ENCODE data around the gene GULP1.

Gene GULP1

GRCh38 chr2:188610050-188610444 lies 318.4 kb downstream of the GULP1 start:
- no peak overlapping the region for H3K27ac ChIP-seq
- H3K4me3 ChIP-seq, result no peak overlapping the region
- TF ChIP-seq CTCF (IDR thresholded peaks at IDR 0.05), result no peak

GRCh38 chr2:188610827-188611226 lies 319.2 kb downstream of the GULP1 start:
- TF ChIP-seq CTCF (IDR thresholded peaks at IDR 0.05), result no peak
- H3K27ac ChIP-seq, result no peak overlapping the region
- no peak overlapping the region for H3K4me3 ChIP-seq
- DNase-seq (ENCODE audit: low spot score), result no peak

More at GRCh38 chr2:188610050-188610444, 318.4 kb downstream of the GULP1 start:
- no peak for DNase-seq (ENCODE audit: low spot score)

GRCh38 chr2:188619146-188619545 lies 327.5 kb downstream of the GULP1 start:
- no peak for DNase-seq (ENCODE audit: low spot score)
- Histone ChIP-seq H3K4me3 (no peak overlapping the region), H3K27ac (no peak overlapping the region)
- no peak for TF ChIP-seq CTCF (IDR thresholded peaks at IDR 0.05)

- no peak for DNase-seq (ENCODE audit: low spot score)
- H3K27ac ChIP-seq, result no peak overlapping the region
- H3K4me3 ChIP-seq, result no peak overlapping the region
- no peak for TF ChIP-seq CTCF (IDR thresholded peaks at IDR 0.05)
These were observed 329.2 kb downstream of the GULP1 start for GRCh38 chr2:188620916-188621315.

- no peak for DNase-seq (ENCODE audit: low spot score)
- H3K27ac ChIP-seq, result no peak overlapping the region
These were observed 331.1 kb downstream of the GULP1 start for GRCh38 chr2:188622601-188623260.

GRCh38 chr2:188623995-188624643 lies 332.4 kb downstream of the GULP1 start:
- DNase-seq (ENCODE audit: low spot score), result no peak
- Histone ChIP-seq H3K4me3 (no peak overlapping the region), H3K27ac (no peak overlapping the region)
- TF ChIP-seq CTCF (IDR thresholded peaks at IDR 0.05), result no peak

More at GRCh38 chr2:188622601-188623260, 331.1 kb downstream of the GULP1 start:
- no peak for TF ChIP-seq CTCF (IDR thresholded peaks at IDR 0.05)
- no peak overlapping the region for H3K4me3 ChIP-seq

- TF ChIP-seq CTCF (IDR thresholded peaks at IDR 0.05), result no peak
- Histone ChIP-seq H3K4me3 (no peak overlapping the region), H3K27ac (no peak overlapping the region)
- no peak for DNase-seq (ENCODE audit: low spot score)
These were observed 335.8 kb downstream of the GULP1 start for GRCh38 chr2:188627471-188627870.

Measured in coronary artery (tissue), 2 donors.